HTERT RPE-1 (cell line): ENCODE results near the gene BCL2L13.

Experiments
- in situ Hi-C: fragments of 300-500 bp; cut with MboI; formaldehyde crosslinking; loops from 4 replicates; pipeline ENCODE4 v1.14.3; 2020; ENCODE audit warnings: low sequenced_read_pairs

The BCL2L13 gene

GRCh38 chr22:17777005-17777716 is 138.6 kb downstream of the BCL2L13 start:
- in situ Hi-C loops, result no loop called here

- in situ Hi-C loops, result no loop called here
These were observed 139.1 kb downstream of the BCL2L13 start for GRCh38 chr22:17777717-17778044.

- in situ Hi-C loops, result no loop called here
These were observed 139.9 kb downstream of the BCL2L13 start for GRCh38 chr22:17778412-17778976.

GRCh38 chr22:17779286-17780115 is 140.9 kb downstream of the BCL2L13 start:
- in situ Hi-C loops, result no loop called here

- in situ Hi-C loops, result no loop called here
These were observed 141.7 kb downstream of the BCL2L13 start for GRCh38 chr22:17780116-17780740.
